SK-N-SH treated with all-trans-retinoic acid at 6 μM for 48 hours (cell line): ENCODE data around the gene KLHDC4.

Experiments
- ARNTL ChIP-seq: fragments of 450-650 bp; formaldehyde crosslinking; IDR thresholded peaks from 2 replicates; pipeline ENCODE4 v1.5.0; 2020; ENCODE audit warnings: low read depth, mild to moderate bottlenecking, moderate library complexity, borderline replicate concordance
- CREB5 ChIP-seq: fragments of 250-450 bp; sonication (Bioruptor Pico); IDR thresholded peaks from 2 replicates; pipeline ENCODE4 v1.5.1; 2020; ENCODE audit warnings: low read depth, mild to moderate bottlenecking, moderate library complexity
- CSDC2 ChIP-seq: fragments of 250-450 bp; sonication (Bioruptor Pico); IDR thresholded peaks from 2 replicates; pipeline ENCODE4 v1.5.0; 2020; ENCODE audit warnings: mild to moderate bottlenecking, moderate library complexity
- ESRRG ChIP-seq: fragments of 250-450 bp; sonication (Bioruptor Pico); IDR thresholded peaks from 2 replicates; pipeline ENCODE4 v1.6.1; 2021; ENCODE audit warnings: mild to moderate bottlenecking
- GLIS3 ChIP-seq: fragments of 250-450 bp; sonication (Bioruptor Pico); IDR thresholded peaks from 2 replicates; pipeline ENCODE4 v1.5.0; 2020; ENCODE audit warnings: mild to moderate bottlenecking, moderate library complexity
- OSR1 ChIP-seq: fragments of 250-450 bp; sonication (Bioruptor Pico); IDR thresholded peaks from 2 replicates; pipeline ENCODE4 v1.8.0; 2022; ENCODE audit warnings: moderate library complexity, mild to moderate bottlenecking, inconsistent platforms
- PATZ1 ChIP-seq: fragments of 250-450 bp; sonication (Bioruptor Pico); IDR thresholded peaks from 2 replicates; pipeline ENCODE4 v1.8.0; 2020; ENCODE audit warnings: mild to moderate bottlenecking, moderate library complexity, borderline replicate concordance
- PPARA ChIP-seq: fragments of 250-450 bp; sonication (Bioruptor Pico); IDR thresholded peaks from 2 replicates; pipeline ENCODE4 v1.5.0; 2020; ENCODE audit warnings: mild to moderate bottlenecking, borderline replicate concordance
- RARB ChIP-seq: fragments of 250-450 bp; sonication (Bioruptor Pico); IDR thresholded peaks from 2 replicates; pipeline ENCODE4 v1.8.0; 2021; ENCODE audit warnings: mild to moderate bottlenecking, moderate library complexity
- TCF4 ChIP-seq: fragments of 250-450 bp; sonication (Bioruptor Pico); IDR thresholded peaks from 2 replicates; pipeline ENCODE4 v1.8.0; 2021; ENCODE audit warnings: mild to moderate bottlenecking, moderate library complexity, borderline replicate concordance
- TSHZ2 ChIP-seq: fragments of 250-450 bp; sonication (Bioruptor Pico); IDR thresholded peaks from 2 replicates; pipeline ENCODE4 v1.5.0; 2020; ENCODE audit warnings: mild to moderate bottlenecking, moderate library complexity
- ZC3H10 ChIP-seq: fragments of 250-450 bp; sonication (Bioruptor Pico); IDR thresholded peaks from 2 replicates; pipeline ENCODE4 v1.5.1; 2021; ENCODE audit warnings: mild to moderate bottlenecking, moderate library complexity
- ZFP30 ChIP-seq: fragments of 450-650 bp; formaldehyde crosslinking; IDR thresholded peaks from 2 replicates; pipeline ENCODE4 v1.5.0; 2022; ENCODE audit warnings: mild to moderate bottlenecking, moderate library complexity

GRCh38 chr16:87740909-87741424, 24.8 kb downstream of the KLHDC4 start:
- TF ChIP-seq ARNTL = no peak
- TF ChIP-seq PATZ1 = no peak
- no peak for TF ChIP-seq PPARA
- TF ChIP-seq RARB = no peak
- no peak for TF ChIP-seq OSR1 (CRISPR knock-in tag)
- TF ChIP-seq GLIS3 (CRISPR knock-in tag) = no peak
- TF ChIP-seq TCF4 (CRISPR knock-in tag) = no peak
- no peak for TF ChIP-seq ZFP30
- TF ChIP-seq CREB5 (CRISPR knock-in tag) = no peak
- TF ChIP-seq ESRRG (CRISPR knock-in tag) = no peak
- TF ChIP-seq ZC3H10 = no peak
- TF ChIP-seq TSHZ2 (CRISPR knock-in tag) = no peak
- no peak for TF ChIP-seq CSDC2 (CRISPR knock-in tag)
